ENCODE data around the gene RNF123. TPM values are rescaled to one million over a fixed set of nuclear protein-coding genes. Genes with fewer than 3 reads are reported as not detected.
"Not testable (repeated sequence)": the region's sequence is repeated elsewhere in the genome, so short reads cannot be mapped to it uniquely, and the experiment has no call there.

Gene RNF123
- total RNA-seq, 1 donor from 2014 or later, result 54.3 TPM

DNA sequence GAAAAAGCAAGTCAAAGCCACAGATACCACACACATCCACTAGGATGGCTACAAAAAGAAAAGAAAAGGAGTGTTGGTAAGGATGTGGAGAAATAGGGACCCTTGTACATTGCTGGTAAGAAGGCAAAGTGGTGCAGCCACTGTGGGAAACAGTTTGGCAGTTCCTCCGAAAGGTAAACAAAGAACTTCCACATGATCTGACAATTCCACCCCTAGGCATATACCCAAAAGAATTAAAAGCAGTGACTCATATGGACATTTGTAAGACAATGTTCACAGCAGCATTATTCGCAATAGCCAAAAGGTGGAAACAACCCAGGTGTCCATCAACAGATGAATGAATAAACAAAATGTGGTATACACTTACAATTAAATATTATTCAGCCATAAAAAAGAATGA lies 56.6 kb downstream of the RNF123 start:
- Mint-ChIP-seq H3K36me3 (ENCODE audit: low read depth) (peaks cover 13% of the 10 kb centered on the region), H3K4me3 (no peak overlapping the region), H3K9me3 (no peaks in the 10 kb centered on the region), H3K27ac (no peak overlapping the region), H3K4me1 (ENCODE audit: low read depth) (no peaks in the 10 kb centered on the region), H3K27me3 (ENCODE audit: insufficient read depth) (no peaks in the 10 kb centered on the region)
- no peak for DNase-seq (ENCODE audit: low spot score)
- intact Hi-C loops (cut with micrococcal nuclease), result no loop called here

DNA sequence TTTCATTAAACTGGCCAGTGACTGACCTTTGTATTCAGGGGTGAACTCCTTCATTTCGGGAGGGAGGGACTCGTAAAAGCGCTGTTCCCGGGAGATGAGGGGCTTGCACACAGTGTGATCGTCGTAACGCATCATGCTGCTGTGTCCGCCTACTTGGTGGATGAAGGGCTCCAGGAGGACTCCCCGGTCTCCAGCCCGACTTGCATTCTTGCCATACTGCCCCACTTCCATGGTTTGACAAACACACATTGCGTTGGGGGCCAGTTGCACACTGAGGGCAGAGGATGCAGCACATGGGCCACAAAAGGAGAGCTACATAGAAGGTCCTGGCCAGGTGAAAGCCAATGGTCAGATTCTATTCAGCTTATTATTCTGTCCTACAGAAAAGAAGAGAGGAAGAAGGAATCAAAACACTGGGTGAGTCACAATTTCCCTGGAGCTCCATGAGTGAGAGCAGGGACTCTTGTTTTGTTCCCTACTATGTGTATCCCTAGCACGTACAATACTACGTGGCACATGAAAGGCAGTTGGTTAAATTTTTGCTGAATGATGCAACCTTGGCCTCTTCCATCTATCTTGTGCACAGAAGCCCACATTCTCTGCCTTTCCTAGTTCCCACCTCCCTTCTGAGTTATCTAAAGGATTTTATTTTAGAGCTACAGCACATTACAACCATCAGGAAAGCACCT lies 58.6 kb downstream of the RNF123 start:
- H3K4me3 Mint-ChIP-seq, result no peak overlapping the region
- intact Hi-C loops (cut with micrococcal nuclease), result no loop called here
- DNase-seq (ENCODE audit: low spot score), result no peak
- no peaks in the 10 kb centered on the region for H3K27me3 Mint-ChIP-seq (ENCODE audit: insufficient read depth)
- no peaks in the 10 kb centered on the region for H3K9me3 Mint-ChIP-seq
- H3K27ac Mint-ChIP-seq, result no peak overlapping the region
- H3K4me1 Mint-ChIP-seq (ENCODE audit: low read depth), result no peaks in the 10 kb centered on the region
- H3K36me3 Mint-ChIP-seq (ENCODE audit: low read depth), result peaks cover 13% of the 10 kb centered on the region

DNA sequence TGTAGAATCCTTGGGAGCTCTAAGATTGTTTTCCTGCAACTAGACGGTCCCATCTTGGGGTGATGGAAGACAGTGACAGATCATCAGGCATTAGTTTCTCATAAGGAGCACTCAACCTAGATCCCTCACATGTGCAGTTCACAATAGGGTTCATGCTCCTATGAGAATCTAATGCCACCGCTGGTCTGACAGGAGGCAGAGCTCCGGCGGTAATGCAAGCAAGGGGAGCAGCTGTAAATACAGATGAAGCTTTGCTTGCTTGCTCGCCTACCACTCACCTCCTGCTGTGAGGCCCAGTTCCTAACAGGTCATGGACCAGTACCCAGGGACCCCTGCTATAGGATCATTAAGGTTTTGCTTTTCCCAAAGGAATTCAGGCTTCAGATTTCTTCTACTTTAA lies 59.5 kb downstream of the RNF123 start:
- H3K27me3 Mint-ChIP-seq (ENCODE audit: insufficient read depth); H3K9me3 Mint-ChIP-seq; DNase-seq (ENCODE audit: low spot score); intact Hi-C loops (cut with micrococcal nuclease); H3K27ac Mint-ChIP-seq; H3K4me1 Mint-ChIP-seq (ENCODE audit: low read depth); H3K4me3 Mint-ChIP-seq: not testable (repeated sequence)
- peaks cover 17% of the 10 kb centered on the region for H3K36me3 Mint-ChIP-seq (ENCODE audit: low read depth)

DNA sequence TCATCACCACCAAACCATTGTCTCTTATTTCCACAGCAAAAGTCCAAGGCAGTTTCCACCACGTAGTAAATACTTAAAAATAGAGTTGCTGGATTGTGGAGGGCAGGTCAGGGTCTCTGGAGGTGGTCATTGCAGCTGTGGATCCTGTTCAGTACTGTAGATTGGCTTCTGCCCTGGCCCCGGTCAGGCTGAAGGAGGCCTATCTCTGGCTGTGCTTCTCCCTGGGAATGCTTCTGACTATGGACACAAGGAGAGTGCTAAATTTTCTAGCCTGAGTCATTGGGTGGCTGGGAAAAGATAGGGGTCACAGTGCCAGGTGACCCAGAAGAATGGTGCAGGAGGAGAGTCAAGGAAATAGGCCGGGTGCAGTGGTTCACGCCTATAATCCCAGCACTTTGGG lies 60.7 kb downstream of the RNF123 start:
- Mint-ChIP-seq H3K4me3 (no peak overlapping the region), H3K27ac (no peak overlapping the region), H3K36me3 (ENCODE audit: low read depth) (peaks cover 10% of the 10 kb centered on the region), H3K27me3 (ENCODE audit: insufficient read depth) (no peaks in the 10 kb centered on the region), H3K9me3 (no peaks in the 10 kb centered on the region), H3K4me1 (ENCODE audit: low read depth) (peaks cover 8% of the 10 kb centered on the region)
- intact Hi-C loops (cut with micrococcal nuclease), result no loop called here
- DNase-seq (ENCODE audit: low spot score), result no peak

DNA sequence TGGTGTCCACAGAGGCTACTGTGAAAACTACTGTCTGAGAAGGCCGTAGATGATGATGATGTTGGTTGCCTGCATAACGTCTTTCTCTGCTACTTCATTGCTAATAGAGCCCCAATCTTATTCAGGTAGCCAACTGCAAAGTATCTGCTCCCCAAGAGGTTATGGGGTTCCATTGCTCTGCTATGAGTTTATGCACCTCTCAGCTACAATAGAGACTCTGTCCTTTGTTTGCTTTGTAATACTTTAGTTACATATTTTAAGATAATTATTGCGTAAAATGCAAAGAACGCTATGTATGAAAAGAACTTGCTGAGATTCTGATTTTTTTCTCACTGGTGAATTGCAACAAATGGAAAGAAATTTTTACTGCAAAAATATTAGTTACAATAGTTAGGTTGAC lies 62.1 kb downstream of the RNF123 start:
- no peaks in the 10 kb centered on the region for H3K27me3 Mint-ChIP-seq (ENCODE audit: insufficient read depth)
- H3K27ac Mint-ChIP-seq, result no peak overlapping the region
- H3K9me3 Mint-ChIP-seq, result no peaks in the 10 kb centered on the region
- intact Hi-C loops (cut with micrococcal nuclease), result no loop called here
- H3K4me1 Mint-ChIP-seq (ENCODE audit: low read depth), result peaks cover 13% of the 10 kb centered on the region
- H3K4me3 Mint-ChIP-seq, result no peak overlapping the region
- peaks cover 9% of the 10 kb centered on the region for H3K36me3 Mint-ChIP-seq (ENCODE audit: low read depth)
- DNase-seq (ENCODE audit: low spot score), result no peak

DNA sequence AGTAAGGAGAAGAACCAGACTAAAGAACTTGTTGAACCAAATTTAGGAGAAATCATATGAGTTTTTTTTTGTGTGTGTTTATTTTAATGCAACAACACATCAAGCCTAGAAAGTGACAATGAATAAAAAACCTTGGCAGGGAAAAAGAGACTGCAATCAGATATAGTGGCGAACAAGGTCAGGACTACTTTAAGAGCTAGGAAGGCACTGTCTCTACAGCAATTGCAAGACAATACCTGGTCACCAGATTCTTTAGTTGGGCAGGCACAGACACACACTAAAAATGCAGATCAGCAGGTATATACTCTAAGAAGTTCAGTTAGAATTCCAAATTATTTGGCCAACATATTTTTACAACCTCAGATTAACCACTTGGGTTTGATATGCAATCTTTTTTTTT lies 65.2 kb downstream of the RNF123 start:
- peaks cover 7% of the 10 kb centered on the region for H3K36me3 Mint-ChIP-seq (ENCODE audit: low read depth)
- DNase-seq (ENCODE audit: low spot score), result no peak
- intact Hi-C loops (cut with micrococcal nuclease), result no loop called here
- H3K27ac Mint-ChIP-seq, result no peak overlapping the region
- no peaks in the 10 kb centered on the region for H3K9me3 Mint-ChIP-seq
- no peak overlapping the region for H3K4me3 Mint-ChIP-seq
- H3K4me1 Mint-ChIP-seq (ENCODE audit: low read depth), result peaks cover 13% of the 10 kb centered on the region
- no peaks in the 10 kb centered on the region for H3K27me3 Mint-ChIP-seq (ENCODE audit: insufficient read depth)

DNA sequence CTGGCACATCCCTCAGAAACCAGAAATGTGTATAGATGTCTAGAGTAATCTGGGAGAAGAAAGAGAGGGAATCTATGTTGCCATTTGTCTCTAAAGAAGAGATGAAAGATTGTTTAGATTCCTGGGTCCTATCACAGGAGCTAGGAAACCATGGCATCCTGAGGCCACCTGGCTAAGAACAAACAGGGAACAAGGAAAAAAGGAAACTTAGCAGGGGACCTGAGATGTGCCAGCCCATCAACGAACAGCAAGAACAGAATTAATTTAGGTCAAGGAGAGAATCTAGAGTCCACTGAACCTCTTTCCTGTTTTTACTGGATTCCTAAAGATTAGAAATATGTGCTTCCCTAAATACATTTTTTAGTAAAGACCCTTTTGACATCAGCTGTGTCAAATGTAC lies 66.7 kb downstream of the RNF123 start:
- no peak overlapping the region for H3K27ac Mint-ChIP-seq
- peaks cover 13% of the 10 kb centered on the region for H3K4me1 Mint-ChIP-seq (ENCODE audit: low read depth)
- intact Hi-C loops (cut with micrococcal nuclease), result no loop called here
- peaks cover 5% of the 10 kb centered on the region for H3K36me3 Mint-ChIP-seq (ENCODE audit: low read depth)
- DNase-seq (ENCODE audit: low spot score), result no peak
- H3K27me3 Mint-ChIP-seq (ENCODE audit: insufficient read depth), result no peaks in the 10 kb centered on the region
- H3K9me3 Mint-ChIP-seq, result no peaks in the 10 kb centered on the region
- H3K4me3 Mint-ChIP-seq, result no peak overlapping the region

DNA sequence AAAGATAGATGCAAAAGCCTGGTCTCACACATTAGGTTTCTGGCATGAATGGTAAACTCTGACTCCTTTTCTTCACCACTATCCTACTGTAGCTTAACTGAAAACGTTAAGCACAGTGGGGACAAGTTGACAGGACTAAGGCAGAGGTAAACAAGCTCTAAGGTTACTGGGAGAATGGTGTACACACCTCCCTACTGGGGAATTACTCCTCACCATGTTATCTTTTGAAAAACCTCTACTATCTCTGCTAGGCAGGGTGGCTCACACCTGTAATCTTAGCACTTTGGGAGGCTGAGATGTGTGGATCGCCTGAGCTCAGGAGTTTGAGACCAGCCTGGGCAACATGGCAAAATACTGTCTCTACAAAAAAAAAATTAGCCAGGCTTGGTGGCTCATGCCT lies 67.8 kb downstream of the RNF123 start:
- H3K36me3 Mint-ChIP-seq (ENCODE audit: low read depth), result peaks cover 5% of the 10 kb centered on the region
- DNase-seq (ENCODE audit: low spot score), result no peak
- intact Hi-C loops (cut with micrococcal nuclease), result no loop called here
- peaks cover 13% of the 10 kb centered on the region for H3K4me1 Mint-ChIP-seq (ENCODE audit: low read depth)
- no peak overlapping the region for H3K27ac Mint-ChIP-seq
- H3K27me3 Mint-ChIP-seq (ENCODE audit: insufficient read depth), result no peaks in the 10 kb centered on the region
- no peaks in the 10 kb centered on the region for H3K9me3 Mint-ChIP-seq
- H3K4me3 Mint-ChIP-seq, result no peak overlapping the region

DNA sequence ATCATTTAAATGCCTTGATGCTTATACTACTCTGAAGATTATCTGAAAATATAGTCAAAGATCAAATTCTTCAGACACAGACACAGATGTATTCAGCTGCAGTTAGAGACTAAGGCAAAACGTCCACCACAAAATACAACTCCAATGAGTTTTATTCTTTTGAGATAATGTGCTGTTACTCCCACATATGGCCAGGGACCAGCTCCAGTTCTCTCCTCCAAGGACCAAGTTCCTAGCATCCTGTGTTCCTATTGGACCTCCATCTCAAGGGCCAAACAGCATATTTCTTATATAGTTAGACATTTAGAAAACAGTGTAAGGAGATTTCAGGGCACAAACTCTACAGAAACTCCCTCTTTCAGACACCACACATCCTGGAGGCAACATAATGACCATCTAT lies 69.9 kb downstream of the RNF123 start:
- Mint-ChIP-seq H3K4me3 (no peak overlapping the region), H3K27me3 (ENCODE audit: insufficient read depth) (no peaks in the 10 kb centered on the region), H3K27ac (no peak overlapping the region)

DNA sequence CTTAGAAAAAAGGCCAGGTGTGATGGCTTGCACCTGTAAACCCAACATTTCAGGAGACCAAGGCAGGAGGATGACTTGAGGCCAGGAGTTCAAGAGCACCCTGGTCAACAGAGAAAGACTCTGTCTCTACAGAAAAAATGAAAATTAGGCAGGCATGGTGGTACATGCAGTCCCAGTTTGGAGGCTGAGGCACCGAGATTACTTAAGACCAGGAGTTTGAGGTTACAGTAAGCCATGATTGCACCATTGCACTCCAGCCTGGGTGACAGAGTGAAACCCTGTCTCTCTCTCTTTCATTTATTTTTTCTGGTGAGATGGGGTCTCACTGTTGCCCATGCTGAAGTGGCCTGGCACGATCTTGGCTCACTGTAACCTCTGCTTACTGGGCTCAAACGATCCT lies 72.3 kb downstream of the RNF123 start:
- H3K36me3 Mint-ChIP-seq (ENCODE audit: low read depth), result peaks cover 3% of the 10 kb centered on the region

More for the DNA sequence above, 69.9 kb downstream of the RNF123 start:
- intact Hi-C loops (cut with micrococcal nuclease), result no loop called here
- no peak for DNase-seq (ENCODE audit: low spot score)
- Mint-ChIP-seq H3K9me3 (no peaks in the 10 kb centered on the region), H3K36me3 (ENCODE audit: low read depth) (peaks cover 2% of the 10 kb centered on the region), H3K4me1 (ENCODE audit: low read depth) (peaks cover 8% of the 10 kb centered on the region)

DNA sequence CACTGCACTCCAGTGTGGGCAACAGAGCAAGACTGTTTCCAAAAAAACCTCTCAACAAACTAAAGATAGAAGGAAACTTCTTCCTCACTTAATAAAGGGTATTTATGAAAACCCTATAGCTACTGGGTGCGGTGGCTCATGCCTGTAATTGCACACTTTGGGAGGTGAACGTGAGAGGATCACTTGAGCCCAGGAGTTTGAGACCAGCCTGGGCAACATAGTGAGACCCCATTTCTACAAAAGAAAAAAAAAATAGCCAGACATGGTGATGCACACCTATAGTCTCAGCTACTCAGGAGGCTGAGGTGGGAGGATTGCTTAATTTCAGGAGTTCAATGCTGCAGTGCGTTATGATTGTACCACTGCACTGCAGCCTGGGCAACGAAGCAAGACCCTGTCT lies 74.6 kb downstream of the RNF123 start:
- H3K9me3 Mint-ChIP-seq, result no peaks in the 10 kb centered on the region
- no peak for DNase-seq (ENCODE audit: low spot score)
- H3K4me3 Mint-ChIP-seq, result no peak overlapping the region
- intact Hi-C loops (cut with micrococcal nuclease), result no loop called here
- no peak overlapping the region for H3K27ac Mint-ChIP-seq
- no peaks in the 10 kb centered on the region for H3K27me3 Mint-ChIP-seq (ENCODE audit: insufficient read depth)
- no peaks in the 10 kb centered on the region for H3K4me1 Mint-ChIP-seq (ENCODE audit: low read depth)
- H3K36me3 Mint-ChIP-seq (ENCODE audit: low read depth), result peaks cover 5% of the 10 kb centered on the region

More for the DNA sequence above, 72.3 kb downstream of the RNF123 start:
- Mint-ChIP-seq H3K4me3 (no peak overlapping the region), H3K9me3 (no peaks in the 10 kb centered on the region), H3K4me1 (ENCODE audit: low read depth) (no peaks in the 10 kb centered on the region), H3K27me3 (ENCODE audit: insufficient read depth) (no peaks in the 10 kb centered on the region), H3K27ac (no peak overlapping the region)
- intact Hi-C loops (cut with micrococcal nuclease), result no loop called here
- no peak for DNase-seq (ENCODE audit: low spot score)

DNA sequence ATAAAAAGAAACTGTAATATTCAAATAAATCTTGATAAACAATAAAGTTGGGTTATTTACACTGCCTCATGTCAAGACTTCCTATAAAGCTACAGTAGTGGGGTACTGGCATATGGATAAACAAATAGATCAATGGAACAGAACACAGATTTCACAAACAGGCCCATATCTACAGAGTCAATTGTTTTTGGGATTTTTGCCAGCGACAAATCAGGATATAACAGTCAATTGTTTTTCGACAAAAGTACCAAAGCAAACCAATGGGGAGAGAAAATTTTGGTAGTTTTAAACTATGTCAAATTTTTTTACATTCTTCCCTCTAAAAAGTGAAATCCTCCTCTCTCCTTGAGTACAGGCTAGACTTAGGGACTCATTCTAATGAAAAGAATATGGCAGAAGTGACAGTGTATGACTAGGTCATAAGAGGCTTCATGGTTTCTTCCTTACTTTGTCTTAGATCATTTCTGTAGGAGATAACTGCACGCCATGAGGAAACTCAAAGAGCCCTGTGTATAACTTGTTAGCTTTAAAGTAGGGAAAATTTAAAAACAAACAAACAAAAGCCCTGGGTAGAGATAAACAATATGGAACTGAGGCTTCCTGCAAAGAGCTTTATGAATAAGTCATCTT lies 80.0 kb downstream of the RNF123 start:
- H3K4me3 Mint-ChIP-seq, result no peak overlapping the region
- H3K27ac Mint-ChIP-seq, result no peak overlapping the region
- H3K36me3 Mint-ChIP-seq (ENCODE audit: low read depth), result peaks cover 9% of the 10 kb centered on the region
- H3K9me3 Mint-ChIP-seq, result no peaks in the 10 kb centered on the region
- no peak for DNase-seq (ENCODE audit: low spot score)
- H3K27me3 Mint-ChIP-seq (ENCODE audit: insufficient read depth), result no peaks in the 10 kb centered on the region
- H3K4me1 Mint-ChIP-seq (ENCODE audit: low read depth), result no peaks in the 10 kb centered on the region
- intact Hi-C loops (cut with micrococcal nuclease), result no loop called here

DNA sequence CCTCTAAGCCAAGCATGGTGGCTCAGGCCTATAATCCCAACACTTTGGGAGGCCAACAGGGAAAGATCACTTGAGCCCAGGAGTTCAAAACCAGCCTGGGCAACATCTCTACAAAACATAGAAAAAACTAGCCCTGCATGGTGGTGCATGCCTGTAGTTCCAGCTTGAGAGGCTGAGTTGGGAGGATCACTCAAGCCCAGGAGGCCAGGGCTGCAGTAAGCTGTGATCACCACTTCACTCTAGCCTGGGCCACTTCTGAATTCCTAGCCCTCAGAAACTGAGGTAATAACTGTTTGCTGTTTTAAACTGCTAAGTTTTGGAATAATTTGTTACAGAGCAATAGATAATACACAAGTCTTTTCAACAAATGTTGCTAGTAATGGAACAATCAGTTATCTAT lies 80.6 kb downstream of the RNF123 start:
- peaks cover 8% of the 10 kb centered on the region for H3K36me3 Mint-ChIP-seq (ENCODE audit: low read depth)
- no peak overlapping the region for H3K27ac Mint-ChIP-seq
- no peaks in the 10 kb centered on the region for H3K4me1 Mint-ChIP-seq (ENCODE audit: low read depth)
- DNase-seq (ENCODE audit: low spot score), result no peak
- H3K27me3 Mint-ChIP-seq (ENCODE audit: insufficient read depth), result no peaks in the 10 kb centered on the region
- H3K9me3 Mint-ChIP-seq, result no peaks in the 10 kb centered on the region
- no peak overlapping the region for H3K4me3 Mint-ChIP-seq
- intact Hi-C loops (cut with micrococcal nuclease), result no loop called here

Data from activated T-helper 1 cell treated with anti-CD3 and anti-CD28 coated beads, Interleukin-12 subunit alpha, Interleukin-12 subunit beta, Interleukin-2, Interleukin-4 antibody, amounts not matched to agents 30 ng/mL and 10 ng/mL and 1 ng/mL, durations not matched to agents 14 hours and 24 hours and 36 hours (primary cell).